CD14-positive monocyte (primary cell): ENCODE measurements around the gene NAA10. TPM values are rescaled to one million over a fixed set of nuclear protein-coding genes. Genes with fewer than 3 reads are reported as not detected.

Source experiments
- DNase-seq, 3 donors: peaks; one replicate each; pipeline ENCODE4 v3.0.0-alpha.2; 2011 to 2022
- H2AFZ ChIP-seq: 2 replicates; pipeline ENCODE4 v1.6.0; 2012; ENCODE audit warnings: mild to moderate bottlenecking, low read depth, low read length, inconsistent platforms; ENCODE audit not compliant: insufficient read depth, poor library complexity, severe bottlenecking
- H3K27ac ChIP-seq, 2 donors: 1 replicate in 1 of 2; 2 replicates in 1 of 2; pipeline ENCODE4 v1.5.1; 2012 to 2013; ENCODE audit warnings: low read length in 2 of 2, control low read depth in 1 of 2, inconsistent platforms in 1 of 2, low read depth in 1 of 2, mild to moderate bottlenecking in 1 of 2
- H3K27me3 ChIP-seq, 2 donors: one replicate each; pipeline versions ENCODE4 v1.6.0 to v1.6.1; 2011 to 2013; ENCODE audit warnings: low read length in 2 of 2; ENCODE audit not compliant: control insufficient read depth in 2 of 2, insufficient read depth in 2 of 2
- H3K36me3 ChIP-seq, 2 donors: replicated peaks in 1 of 2; 1 replicate in 1 of 2; 2 replicates in 1 of 2; pipeline versions ENCODE4 v1.5.1 to v1.6.1; 2012 to 2013; ENCODE audit warnings: low read length in 2 of 2, control low read depth in 1 of 2, inconsistent platforms in 1 of 2, mild to moderate bottlenecking in 1 of 2; ENCODE audit not compliant: insufficient read depth in 2 of 2, control insufficient read depth in 1 of 2
- H3K4me1 ChIP-seq, 2 donors: 1 replicate in 1 of 2; 2 replicates in 1 of 2; pipeline versions ENCODE4 v1.5.1 to v1.6.1; 2012 to 2013; ENCODE audit warnings: low read length in 2 of 2, control low read depth in 1 of 2, inconsistent platforms in 1 of 2, mild to moderate bottlenecking in 1 of 2, moderate library complexity in 1 of 2; ENCODE audit not compliant: insufficient read depth in 2 of 2, control insufficient read depth in 1 of 2
- H3K4me2 ChIP-seq: replicated peaks from 2 replicates; pipeline ENCODE3; 2012; ENCODE audit warnings: low read length, moderate library complexity, mild to moderate bottlenecking; ENCODE audit not compliant: poor library complexity, severe bottlenecking; ENCODE audit errors: extremely low read depth
- H3K4me3 ChIP-seq, 3 experiments: fragments of 200-600 bp in 1 of 3; sonication (generic) in 1 of 3; replicated peaks in 1 of 3; 1 replicate in 2 of 3; 2 replicates in 1 of 3; pipeline ENCODE4 v1.5.1; 2011 to 2013; ENCODE audit warnings: low read length in 3 of 3, mild to moderate bottlenecking in 3 of 3, control low read depth in 2 of 3, low read depth in 2 of 3, inconsistent platforms in 1 of 3, moderate library complexity in 1 of 3
- H3K79me2 ChIP-seq: 2 replicates; pipeline ENCODE4 v1.6.0; 2012; ENCODE audit warnings: mild to moderate bottlenecking, control low read depth, inconsistent platforms, low read length, moderate library complexity; ENCODE audit not compliant: insufficient read depth
- H3K9ac ChIP-seq: 2 replicates; pipeline ENCODE4 v1.6.0; 2017; ENCODE audit warnings: low read length, mild to moderate bottlenecking; ENCODE audit not compliant: insufficient read depth, poor library complexity, severe bottlenecking
- H3K9me3 ChIP-seq, 2 donors: replicated peaks in 1 of 2; 1 replicate in 1 of 2; 2 replicates in 1 of 2; pipeline versions ENCODE4 v1.5.1 to v1.6.1; 2012 to 2013; ENCODE audit warnings: low read length in 2 of 2, control low read depth in 1 of 2; ENCODE audit not compliant: control insufficient read depth in 1 of 2, insufficient read depth in 1 of 2
- H4K20me1 ChIP-seq: 2 replicates; pipeline ENCODE4 v1.6.0; 2012; ENCODE audit warnings: mild to moderate bottlenecking, low read length, control low read depth, moderate library complexity; ENCODE audit not compliant: insufficient read depth
- H3K27ac Mint-ChIP-seq, 7 donors: one replicate each; pipeline ENCODE4 v1.8.0; 2020; ENCODE audit warnings: mild to moderate bottlenecking in 7 of 7, mixed read lengths in 7 of 7, moderate library complexity in 6 of 7, inconsistent platforms in 2 of 7
- H3K27me3 Mint-ChIP-seq, 3 donors: one replicate each; pipeline ENCODE4 v1.8.0; 2021 to 2022; ENCODE audit warnings: low read depth in 3 of 3, mild to moderate bottlenecking in 3 of 3, mixed read lengths in 3 of 3, moderate library complexity in 3 of 3, inconsistent platforms in 1 of 3
- H3K36me3 Mint-ChIP-seq, 2 donors: one replicate each; pipeline ENCODE4 v1.8.0; 2020; ENCODE audit warnings: mixed read lengths in 2 of 2, inconsistent platforms in 1 of 2, mild to moderate bottlenecking in 1 of 2
- H3K4me1 Mint-ChIP-seq: one replicate; pipeline ENCODE4 v1.8.0; 2020; ENCODE audit warnings: mild to moderate bottlenecking, mixed read lengths
- H3K4me3 Mint-ChIP-seq, 2 donors: one replicate each; pipeline ENCODE4 v1.8.0; 2020; ENCODE audit warnings: mild to moderate bottlenecking in 2 of 2, mixed read lengths in 2 of 2, moderate library complexity in 1 of 2
- H3K9me3 Mint-ChIP-seq, 7 donors: one replicate each; pipeline ENCODE4 v1.8.0; 2020 to 2022; ENCODE audit warnings: mixed read lengths in 7 of 7, mild to moderate bottlenecking in 6 of 7, moderate library complexity in 6 of 7, inconsistent platforms in 2 of 7
- WGBS: methylation state at CpG from one replicate; pipeline ENCODE4 v1.1.5; 2013; ENCODE audit warnings: missing lambda C conversion rate; ENCODE audit not compliant: insufficient coverage; 5-methylcytosine and 5-hydroxymethylcytosine counted together
- intact Hi-C, 2 donors: fragments of 100-400 bp; cut with micrococcal nuclease; formaldehyde crosslinking; loops; one replicate each; pipeline versions ENCODE4 v1.15.0 to v1.15.1; 2023
- polyA plus RNA-seq, 3 donors: library from polyadenylated mRNA; depleted of rRNA in 1 of 3; unstranded in 2 of 3; stranded (reverse) in 1 of 3; fragments of 300-500 nt in 2 of 3; fragments of >200 nt in 1 of 3; fragmentation: Illumina TruSeq in 2 of 3; gene quantifications; 1 replicate in 2 of 3; 2 replicates in 1 of 3; pipeline ENCODE4 v1.2.3, GENCODE V29; 2012 to 2021
- TF ChIP-seq, protein P1 (sequence below): fragments of 200-600 bp; IDR thresholded peaks from one replicate; pipeline ENCODE4 v1.8.0; 2022; ENCODE audit warnings: antibody characterized with exemption, mild to moderate bottlenecking

The NAA10 gene
- polyA plus RNA-seq, 3 donors, result 46.7 to 109 (median 47.9) TPM

DNA sequence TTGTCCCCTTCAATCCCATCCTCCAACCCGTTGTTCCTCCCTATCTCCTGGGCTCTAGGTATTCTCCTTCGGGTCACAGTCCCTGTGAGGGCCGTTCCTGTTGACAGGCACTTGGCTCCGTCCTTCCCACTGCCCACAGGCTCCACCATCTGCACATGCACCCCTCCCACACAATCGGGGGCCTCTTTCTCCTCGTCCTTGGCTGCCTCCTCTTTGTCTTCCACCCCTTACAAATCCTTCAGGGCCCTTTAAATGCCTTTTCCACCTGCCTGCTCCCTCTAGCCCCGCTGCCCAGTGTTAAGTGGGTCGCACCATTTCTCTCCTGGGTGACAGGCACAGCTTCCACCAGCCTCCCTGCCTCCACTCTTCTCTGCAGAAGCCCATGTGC is 33.1 kb downstream of the NAA10 start:
- 42% methylated on average over 3 of the region's 8 CpGs for WGBS
- Histone ChIP-seq H3K4me3 (peak overlapping the region in 1 of 3 experiments; percentile 42), H2AFZ (no peak overlapping the region), H3K36me3 (no peaks in the 10 kb centered on the region), H3K27me3 (peaks cover 0 to 2% of the 10 kb centered on the region in 2 donors), H4K20me1 (peaks cover 9% of the 10 kb centered on the region), H3K4me2 (peak overlapping the region; percentile 44), H3K9me3 (no peaks in the 10 kb centered on the region), H3K9ac (no peak overlapping the region), H3K79me2 (no peaks in the 10 kb centered on the region), H3K27ac (peak overlapping the region in 1 of 2 donors; percentile 67), H3K4me1 (peaks cover 53 to 55% of the 10 kb centered on the region in 2 donors)
- TF ChIP-seq, protein P1, sequence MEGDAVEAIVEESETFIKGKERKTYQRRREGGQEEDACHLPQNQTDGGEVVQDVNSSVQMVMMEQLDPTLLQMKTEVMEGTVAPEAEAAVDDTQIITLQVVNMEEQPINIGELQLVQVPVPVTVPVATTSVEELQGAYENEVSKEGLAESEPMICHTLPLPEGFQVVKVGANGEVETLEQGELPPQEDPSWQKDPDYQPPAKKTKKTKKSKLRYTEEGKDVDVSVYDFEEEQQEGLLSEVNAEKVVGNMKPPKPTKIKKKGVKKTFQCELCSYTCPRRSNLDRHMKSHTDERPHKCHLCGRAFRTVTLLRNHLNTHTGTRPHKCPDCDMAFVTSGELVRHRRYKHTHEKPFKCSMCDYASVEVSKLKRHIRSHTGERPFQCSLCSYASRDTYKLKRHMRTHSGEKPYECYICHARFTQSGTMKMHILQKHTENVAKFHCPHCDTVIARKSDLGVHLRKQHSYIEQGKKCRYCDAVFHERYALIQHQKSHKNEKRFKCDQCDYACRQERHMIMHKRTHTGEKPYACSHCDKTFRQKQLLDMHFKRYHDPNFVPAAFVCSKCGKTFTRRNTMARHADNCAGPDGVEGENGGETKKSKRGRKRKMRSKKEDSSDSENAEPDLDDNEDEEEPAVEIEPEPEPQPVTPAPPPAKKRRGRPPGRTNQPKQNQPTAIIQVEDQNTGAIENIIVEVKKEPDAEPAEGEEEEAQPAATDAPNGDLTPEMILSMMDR, result no peak
- H3K9me3 Mint-ChIP-seq, result peaks cover 0 to 4% (median 0%) of the 10 kb centered on the region in 7 donors
- intact Hi-C loops, result no loop called here
- DNase-seq, result no peak
- peak overlapping the region in 6 of 7 donors; percentile 30 to 88 (median 81) for H3K27ac Mint-ChIP-seq
- H3K36me3 Mint-ChIP-seq, result no peaks in the 10 kb centered on the region
- H3K27me3 Mint-ChIP-seq, result peaks cover under 1 to 45% (median 3%) of the 10 kb centered on the region in 3 donors
- no peak overlapping the region for H3K4me3 Mint-ChIP-seq
- peaks cover 53% of the 10 kb centered on the region for H3K4me1 Mint-ChIP-seq

DNA sequence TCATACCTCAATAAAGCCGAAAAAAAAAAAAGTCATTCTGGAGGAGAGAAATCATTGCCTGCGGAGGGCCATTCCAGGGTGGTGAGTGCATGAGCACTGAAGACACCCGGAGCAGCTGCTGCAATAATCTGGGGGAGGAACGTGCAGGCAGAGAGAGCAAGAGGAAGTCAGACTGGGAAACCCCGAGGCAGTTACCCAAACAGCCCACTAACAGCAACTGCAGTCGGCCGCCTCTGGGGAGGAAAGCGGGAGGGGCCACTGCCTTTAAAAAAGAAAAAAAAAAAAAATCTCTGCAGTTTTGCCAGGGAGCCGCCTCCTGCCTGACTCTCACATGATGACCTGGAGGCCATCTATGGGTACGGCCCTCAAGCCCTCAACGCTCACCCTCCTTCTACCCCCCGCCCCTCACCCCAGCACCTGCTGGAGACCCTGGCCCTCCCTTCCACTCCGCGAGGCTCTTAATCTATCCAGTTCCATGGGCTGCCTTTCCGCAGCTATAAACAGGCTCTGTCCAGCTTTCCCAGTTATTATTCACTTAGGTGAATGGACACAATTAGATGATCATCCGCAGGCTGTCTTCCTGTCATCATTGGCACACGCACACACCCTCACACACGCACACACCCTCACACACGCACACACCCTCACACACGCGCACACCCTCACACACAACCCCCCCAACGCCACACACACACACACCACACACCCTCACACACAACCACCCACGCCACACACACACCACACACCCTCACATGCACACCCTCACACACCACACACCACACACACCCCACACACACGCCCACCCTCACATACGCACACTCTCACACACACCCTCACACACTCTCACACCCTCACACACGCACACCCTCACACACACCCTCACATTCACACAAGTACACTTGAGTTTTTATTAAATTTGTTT is 33.7 kb downstream of the NAA10 start:
- no peaks in the 10 kb centered on the region for H3K36me3 Mint-ChIP-seq
- TF ChIP-seq, protein P1, result no peak
- peak overlapping the region; percentile 44 for H3K4me2 ChIP-seq

More for the DNA sequence above, 33.7 kb downstream of the NAA10 start:
- H4K20me1 ChIP-seq, result peaks cover 3% of the 10 kb centered on the region
- H3K9ac ChIP-seq, result no peak overlapping the region
- peak overlapping the region; percentile 80 to 88 (median 81) for H3K27ac Mint-ChIP-seq
- H2AFZ ChIP-seq, result no peak overlapping the region
- peak overlapping the region in 1 of 3 experiments; percentile 42 for H3K4me3 ChIP-seq
- H3K36me3 ChIP-seq, result no peaks in the 10 kb centered on the region
- H3K79me2 ChIP-seq, result no peaks in the 10 kb centered on the region
- peak overlapping the region; percentile 45 to 73 for H3K4me3 Mint-ChIP-seq
- peak; percentile 78 to 88 (median 82) for DNase-seq
- peaks cover 0 to 6% (median 1%) of the 10 kb centered on the region in 7 donors for H3K9me3 Mint-ChIP-seq
- H3K4me1 Mint-ChIP-seq, result peaks cover 49% of the 10 kb centered on the region
- H3K4me1 ChIP-seq, result peaks cover 53 to 55% of the 10 kb centered on the region in 2 donors
- intact Hi-C loops, result no loop called here
- H3K9me3 ChIP-seq, result peaks cover 0 to 6% of the 10 kb centered on the region in 2 donors
- peaks cover 3 to 45% (median 4%) of the 10 kb centered on the region in 3 donors for H3K27me3 Mint-ChIP-seq
- peaks cover 0 to 5% of the 10 kb centered on the region in 2 donors for H3K27me3 ChIP-seq
- H3K27ac ChIP-seq, result peak overlapping the region; percentile 59 to 67
- WGBS, result 14% methylated on average over 3 of the region's 26 CpGs
